CD14-positive monocyte (primary cell): Measurements from ENCODE around the gene PLOD2. TPM values are rescaled to one million over a fixed set of nuclear protein-coding genes. Genes with fewer than 3 reads are reported as not detected.
A peak's percentile ranks its signal among the peaks of the same experiment; 100 is the strongest.

Experiments
- DNase-seq, 3 donors: peaks; one replicate each; pipeline ENCODE4 v3.0.0-alpha.2; 2011 to 2022
- H2AFZ ChIP-seq: 2 replicates; pipeline ENCODE4 v1.6.0; 2012; ENCODE audit warnings: mild to moderate bottlenecking, low read depth, low read length, inconsistent platforms; ENCODE audit not compliant: insufficient read depth, poor library complexity, severe bottlenecking
- H3K27ac ChIP-seq, 2 donors: 1 replicate in 1 of 2; 2 replicates in 1 of 2; pipeline ENCODE4 v1.5.1; 2012 to 2013; ENCODE audit warnings: low read length in 2 of 2, control low read depth in 1 of 2, inconsistent platforms in 1 of 2, low read depth in 1 of 2, mild to moderate bottlenecking in 1 of 2
- H3K27me3 ChIP-seq, 2 donors: one replicate each; pipeline versions ENCODE4 v1.6.0 to v1.6.1; 2011 to 2013; ENCODE audit warnings: low read length in 2 of 2; ENCODE audit not compliant: control insufficient read depth in 2 of 2, insufficient read depth in 2 of 2
- H3K36me3 ChIP-seq, 2 donors: replicated peaks in 1 of 2; 1 replicate in 1 of 2; 2 replicates in 1 of 2; pipeline versions ENCODE4 v1.5.1 to v1.6.1; 2012 to 2013; ENCODE audit warnings: low read length in 2 of 2, control low read depth in 1 of 2, inconsistent platforms in 1 of 2, mild to moderate bottlenecking in 1 of 2; ENCODE audit not compliant: insufficient read depth in 2 of 2, control insufficient read depth in 1 of 2
- H3K4me1 ChIP-seq, 2 donors: 1 replicate in 1 of 2; 2 replicates in 1 of 2; pipeline versions ENCODE4 v1.5.1 to v1.6.1; 2012 to 2013; ENCODE audit warnings: low read length in 2 of 2, control low read depth in 1 of 2, inconsistent platforms in 1 of 2, mild to moderate bottlenecking in 1 of 2, moderate library complexity in 1 of 2; ENCODE audit not compliant: insufficient read depth in 2 of 2, control insufficient read depth in 1 of 2
- H3K4me2 ChIP-seq: replicated peaks from 2 replicates; pipeline ENCODE3; 2012; ENCODE audit warnings: low read length, moderate library complexity, mild to moderate bottlenecking; ENCODE audit not compliant: poor library complexity, severe bottlenecking; ENCODE audit errors: extremely low read depth
- H3K4me3 ChIP-seq, 3 experiments: fragments of 200-600 bp in 1 of 3; sonication (generic) in 1 of 3; replicated peaks in 1 of 3; 1 replicate in 2 of 3; 2 replicates in 1 of 3; pipeline ENCODE4 v1.5.1; 2011 to 2013; ENCODE audit warnings: low read length in 3 of 3, mild to moderate bottlenecking in 3 of 3, control low read depth in 2 of 3, low read depth in 2 of 3, inconsistent platforms in 1 of 3, moderate library complexity in 1 of 3
- H3K79me2 ChIP-seq: 2 replicates; pipeline ENCODE4 v1.6.0; 2012; ENCODE audit warnings: mild to moderate bottlenecking, control low read depth, inconsistent platforms, low read length, moderate library complexity; ENCODE audit not compliant: insufficient read depth
- H3K9ac ChIP-seq: 2 replicates; pipeline ENCODE4 v1.6.0; 2017; ENCODE audit warnings: low read length, mild to moderate bottlenecking; ENCODE audit not compliant: insufficient read depth, poor library complexity, severe bottlenecking
- H3K9me3 ChIP-seq, 2 donors: replicated peaks in 1 of 2; 1 replicate in 1 of 2; 2 replicates in 1 of 2; pipeline versions ENCODE4 v1.5.1 to v1.6.1; 2012 to 2013; ENCODE audit warnings: low read length in 2 of 2, control low read depth in 1 of 2; ENCODE audit not compliant: control insufficient read depth in 1 of 2, insufficient read depth in 1 of 2
- H4K20me1 ChIP-seq: 2 replicates; pipeline ENCODE4 v1.6.0; 2012; ENCODE audit warnings: mild to moderate bottlenecking, low read length, control low read depth, moderate library complexity; ENCODE audit not compliant: insufficient read depth
- H3K27ac Mint-ChIP-seq, 7 donors: one replicate each; pipeline ENCODE4 v1.8.0; 2020; ENCODE audit warnings: mild to moderate bottlenecking in 7 of 7, mixed read lengths in 7 of 7, moderate library complexity in 6 of 7, inconsistent platforms in 2 of 7
- H3K27me3 Mint-ChIP-seq, 3 donors: one replicate each; pipeline ENCODE4 v1.8.0; 2021 to 2022; ENCODE audit warnings: low read depth in 3 of 3, mild to moderate bottlenecking in 3 of 3, mixed read lengths in 3 of 3, moderate library complexity in 3 of 3, inconsistent platforms in 1 of 3
- H3K36me3 Mint-ChIP-seq, 2 donors: one replicate each; pipeline ENCODE4 v1.8.0; 2020; ENCODE audit warnings: mixed read lengths in 2 of 2, inconsistent platforms in 1 of 2, mild to moderate bottlenecking in 1 of 2
- H3K4me1 Mint-ChIP-seq: one replicate; pipeline ENCODE4 v1.8.0; 2020; ENCODE audit warnings: mild to moderate bottlenecking, mixed read lengths
- H3K4me3 Mint-ChIP-seq, 2 donors: one replicate each; pipeline ENCODE4 v1.8.0; 2020; ENCODE audit warnings: mild to moderate bottlenecking in 2 of 2, mixed read lengths in 2 of 2, moderate library complexity in 1 of 2
- H3K9me3 Mint-ChIP-seq, 7 donors: one replicate each; pipeline ENCODE4 v1.8.0; 2020 to 2022; ENCODE audit warnings: mixed read lengths in 7 of 7, mild to moderate bottlenecking in 6 of 7, moderate library complexity in 6 of 7, inconsistent platforms in 2 of 7
- WGBS: methylation state at CpG from one replicate; pipeline ENCODE4 v1.1.5; 2013; ENCODE audit warnings: missing lambda C conversion rate; ENCODE audit not compliant: insufficient coverage; 5-methylcytosine and 5-hydroxymethylcytosine counted together
- intact Hi-C, 2 donors: fragments of 100-400 bp; cut with micrococcal nuclease; formaldehyde crosslinking; loops; one replicate each; pipeline versions ENCODE4 v1.15.0 to v1.15.1; 2023
- polyA plus RNA-seq, 3 donors: library from polyadenylated mRNA; depleted of rRNA in 1 of 3; unstranded in 2 of 3; stranded (reverse) in 1 of 3; fragments of 300-500 nt in 2 of 3; fragments of >200 nt in 1 of 3; fragmentation: Illumina TruSeq in 2 of 3; gene quantifications; 1 replicate in 2 of 3; 2 replicates in 1 of 3; pipeline ENCODE4 v1.2.3, GENCODE V29; 2012 to 2021
- TF ChIP-seq, protein P1 (sequence below): fragments of 200-600 bp; IDR thresholded peaks from one replicate; pipeline ENCODE4 v1.8.0; 2022; ENCODE audit warnings: antibody characterized with exemption, mild to moderate bottlenecking

Gene PLOD2
- polyA plus RNA-seq, 3 donors = not detected

DNA sequence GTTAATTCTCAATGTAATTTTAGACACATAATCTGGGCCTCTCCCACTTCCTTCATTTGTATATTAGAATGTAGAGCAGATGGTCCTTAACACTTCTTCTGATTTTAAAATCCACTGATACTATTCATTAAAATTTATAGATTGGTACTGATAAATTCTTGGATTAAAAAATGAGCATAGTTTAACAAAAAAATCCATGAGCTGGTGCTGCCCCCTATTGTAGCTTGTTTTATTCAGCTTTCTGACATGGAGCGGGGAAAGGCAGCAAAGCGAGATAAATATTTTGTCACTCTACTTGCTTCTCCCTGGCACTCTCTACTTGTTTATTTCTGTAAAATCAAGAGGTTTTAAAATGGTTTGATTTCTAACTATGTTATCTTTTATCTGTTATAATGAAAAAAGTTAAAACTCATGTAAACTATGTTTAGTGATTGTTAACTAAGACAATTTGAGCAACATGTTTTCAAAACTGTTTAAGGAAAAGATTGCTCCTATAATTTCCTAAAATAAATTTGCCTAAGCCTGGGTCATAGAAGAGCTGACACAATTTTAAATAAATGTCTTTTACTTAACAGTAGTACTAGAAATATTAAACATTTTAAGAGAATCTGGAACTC lies 26.5 kb upstream of the PLOD2 start:
- H3K36me3 Mint-ChIP-seq = no peaks in the 10 kb centered on the region
- H3K9me3 Mint-ChIP-seq = peaks cover 0 to 3% (median 0%) of the 10 kb centered on the region in 7 donors
- intact Hi-C loops = no loop called here
- Histone ChIP-seq H3K9me3 (no peaks in the 10 kb centered on the region), H3K9ac (no peak overlapping the region), H3K4me3 (no peak overlapping the region), H4K20me1 (no peaks in the 10 kb centered on the region), H3K27me3 (no peaks in the 10 kb centered on the region), H2AFZ (no peak overlapping the region), H3K36me3 (no peaks in the 10 kb centered on the region), H3K27ac (no peak overlapping the region), H3K79me2 (no peaks in the 10 kb centered on the region), H3K4me2 (no peak overlapping the region), H3K4me1 (no peaks in the 10 kb centered on the region)
- H3K27ac Mint-ChIP-seq = no peak overlapping the region
- H3K27me3 Mint-ChIP-seq = peaks cover 0 to 4% (median 3%) of the 10 kb centered on the region in 3 donors
- no peak overlapping the region for H3K4me3 Mint-ChIP-seq
- TF ChIP-seq, protein P1, sequence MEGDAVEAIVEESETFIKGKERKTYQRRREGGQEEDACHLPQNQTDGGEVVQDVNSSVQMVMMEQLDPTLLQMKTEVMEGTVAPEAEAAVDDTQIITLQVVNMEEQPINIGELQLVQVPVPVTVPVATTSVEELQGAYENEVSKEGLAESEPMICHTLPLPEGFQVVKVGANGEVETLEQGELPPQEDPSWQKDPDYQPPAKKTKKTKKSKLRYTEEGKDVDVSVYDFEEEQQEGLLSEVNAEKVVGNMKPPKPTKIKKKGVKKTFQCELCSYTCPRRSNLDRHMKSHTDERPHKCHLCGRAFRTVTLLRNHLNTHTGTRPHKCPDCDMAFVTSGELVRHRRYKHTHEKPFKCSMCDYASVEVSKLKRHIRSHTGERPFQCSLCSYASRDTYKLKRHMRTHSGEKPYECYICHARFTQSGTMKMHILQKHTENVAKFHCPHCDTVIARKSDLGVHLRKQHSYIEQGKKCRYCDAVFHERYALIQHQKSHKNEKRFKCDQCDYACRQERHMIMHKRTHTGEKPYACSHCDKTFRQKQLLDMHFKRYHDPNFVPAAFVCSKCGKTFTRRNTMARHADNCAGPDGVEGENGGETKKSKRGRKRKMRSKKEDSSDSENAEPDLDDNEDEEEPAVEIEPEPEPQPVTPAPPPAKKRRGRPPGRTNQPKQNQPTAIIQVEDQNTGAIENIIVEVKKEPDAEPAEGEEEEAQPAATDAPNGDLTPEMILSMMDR = peak; percentile 21
- no CpG with 5 or more reads among the region's 2 CpGs for WGBS
- DNase-seq = no peak
- no peaks in the 10 kb centered on the region for H3K4me1 Mint-ChIP-seq

DNA sequence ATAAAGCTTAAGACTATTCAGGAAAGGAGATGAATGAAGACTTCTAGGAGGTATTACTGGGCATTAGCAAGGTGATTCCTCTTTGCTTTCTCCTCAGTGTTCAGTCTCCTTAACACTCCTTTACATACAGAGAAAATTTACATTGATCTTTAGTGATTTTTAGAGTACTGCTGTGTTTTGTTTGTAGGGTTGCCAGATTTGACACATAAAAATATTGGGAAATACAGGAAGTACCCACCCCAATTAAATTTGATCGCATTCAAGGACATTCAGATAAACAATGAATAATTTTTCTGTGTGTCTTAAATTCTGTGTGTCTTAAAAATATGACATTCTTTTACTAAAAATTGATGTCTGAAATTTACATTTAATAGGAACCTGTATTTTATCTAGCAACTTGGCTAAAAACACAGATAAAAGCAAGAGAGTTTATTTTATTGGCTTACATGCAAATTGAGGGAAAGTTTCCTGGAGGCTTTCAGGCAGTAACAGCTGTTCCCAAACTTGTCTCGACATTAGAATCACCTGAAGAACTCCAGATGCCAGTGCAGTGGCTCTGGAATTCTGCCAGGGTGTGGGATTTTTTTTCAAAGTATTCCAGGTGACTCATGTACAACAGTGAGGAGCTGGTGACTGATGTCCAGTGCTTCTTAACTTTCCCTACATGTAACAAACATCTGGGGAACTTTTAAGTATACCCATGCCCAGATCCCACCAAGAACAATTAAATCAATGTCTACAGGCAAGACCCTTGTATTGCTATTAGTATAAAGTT lies 23.4 kb upstream of the PLOD2 start:
- Histone ChIP-seq H3K4me2 (no peak overlapping the region), H4K20me1 (no peaks in the 10 kb centered on the region), H3K9ac (no peak overlapping the region), H3K27ac (no peak overlapping the region), H3K4me3 (no peak overlapping the region), H3K27me3 (no peaks in the 10 kb centered on the region), H2AFZ (no peak overlapping the region), H3K4me1 (no peaks in the 10 kb centered on the region), H3K9me3 (no peaks in the 10 kb centered on the region), H3K79me2 (no peaks in the 10 kb centered on the region), H3K36me3 (no peaks in the 10 kb centered on the region)
- no CpG with 5 or more reads among the region's 2 CpGs for WGBS
- Mint-ChIP-seq H3K36me3 (no peaks in the 10 kb centered on the region), H3K27ac (no peak overlapping the region), H3K27me3 (peaks cover 2 to 4% (median 3%) of the 10 kb centered on the region in 3 donors), H3K4me3 (no peak overlapping the region), H3K9me3 (peaks cover 0 to 3% (median 0%) of the 10 kb centered on the region in 7 donors), H3K4me1 (no peaks in the 10 kb centered on the region)
- intact Hi-C loops = no loop called here
- DNase-seq = no peak
- TF ChIP-seq, protein P1 = no peak
